ENCODE measurements around the gene EVI5. TPM values are rescaled to one million over a fixed set of nuclear protein-coding genes. Genes with fewer than 3 reads are reported as not detected.
"Not testable (repeated sequence)": the region's sequence is repeated elsewhere in the genome, so short reads cannot be mapped to it uniquely, and the experiment has no call there.

The EVI5 gene
- total RNA-seq, 1 donor = 58.7 TPM

DNA sequence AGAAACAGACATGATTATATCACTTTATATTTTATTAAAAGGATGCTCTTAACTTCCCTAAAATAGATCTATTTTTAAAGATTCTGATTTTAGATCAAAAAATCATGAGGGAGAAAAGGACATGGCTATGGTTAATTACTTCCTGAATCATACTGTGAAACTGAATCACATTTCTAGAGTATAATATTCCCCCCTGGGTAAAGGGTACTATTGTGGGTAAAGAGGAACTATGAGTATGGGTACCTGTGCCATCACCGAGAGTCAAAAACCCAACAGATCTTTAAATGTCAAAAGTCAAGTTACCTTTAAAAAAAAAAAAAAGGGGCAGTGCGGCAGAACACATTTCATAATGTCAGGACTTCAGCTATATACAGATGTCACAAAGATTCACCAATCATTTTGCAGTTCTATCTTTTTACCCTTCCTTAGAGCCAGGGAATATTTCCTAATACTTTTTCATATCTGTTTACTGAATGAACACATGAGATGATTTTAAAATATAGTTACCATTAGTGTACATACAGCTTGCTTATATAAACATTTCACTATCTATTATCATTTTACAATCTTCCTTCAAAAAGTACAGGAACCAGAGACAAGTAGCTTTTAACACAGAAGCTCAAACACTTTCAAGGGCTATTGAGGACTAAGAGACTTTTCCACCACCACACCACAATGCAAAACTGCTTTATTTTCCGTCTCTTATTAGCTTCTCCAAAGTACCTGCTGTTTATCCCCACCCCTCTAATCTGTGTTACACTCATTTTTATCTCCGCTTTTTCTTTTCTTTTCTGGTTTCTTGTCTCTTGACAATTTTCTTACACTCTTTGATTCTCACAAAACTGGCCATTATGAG is 45.0 kb downstream of the EVI5 start:
- H3K4me3 ChIP-seq (ENCODE audit: low read depth, low read length) = no peak overlapping the region
- peak; percentile 80 for DNase-seq (ENCODE audit: low read depth)
- TF ChIP-seq, protein P1, sequence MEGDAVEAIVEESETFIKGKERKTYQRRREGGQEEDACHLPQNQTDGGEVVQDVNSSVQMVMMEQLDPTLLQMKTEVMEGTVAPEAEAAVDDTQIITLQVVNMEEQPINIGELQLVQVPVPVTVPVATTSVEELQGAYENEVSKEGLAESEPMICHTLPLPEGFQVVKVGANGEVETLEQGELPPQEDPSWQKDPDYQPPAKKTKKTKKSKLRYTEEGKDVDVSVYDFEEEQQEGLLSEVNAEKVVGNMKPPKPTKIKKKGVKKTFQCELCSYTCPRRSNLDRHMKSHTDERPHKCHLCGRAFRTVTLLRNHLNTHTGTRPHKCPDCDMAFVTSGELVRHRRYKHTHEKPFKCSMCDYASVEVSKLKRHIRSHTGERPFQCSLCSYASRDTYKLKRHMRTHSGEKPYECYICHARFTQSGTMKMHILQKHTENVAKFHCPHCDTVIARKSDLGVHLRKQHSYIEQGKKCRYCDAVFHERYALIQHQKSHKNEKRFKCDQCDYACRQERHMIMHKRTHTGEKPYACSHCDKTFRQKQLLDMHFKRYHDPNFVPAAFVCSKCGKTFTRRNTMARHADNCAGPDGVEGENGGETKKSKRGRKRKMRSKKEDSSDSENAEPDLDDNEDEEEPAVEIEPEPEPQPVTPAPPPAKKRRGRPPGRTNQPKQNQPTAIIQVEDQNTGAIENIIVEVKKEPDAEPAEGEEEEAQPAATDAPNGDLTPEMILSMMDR (IDR thresholded peaks at IDR 0.05; ENCODE audit: insufficient read depth, low read depth, low read length) = no peak

DNA sequence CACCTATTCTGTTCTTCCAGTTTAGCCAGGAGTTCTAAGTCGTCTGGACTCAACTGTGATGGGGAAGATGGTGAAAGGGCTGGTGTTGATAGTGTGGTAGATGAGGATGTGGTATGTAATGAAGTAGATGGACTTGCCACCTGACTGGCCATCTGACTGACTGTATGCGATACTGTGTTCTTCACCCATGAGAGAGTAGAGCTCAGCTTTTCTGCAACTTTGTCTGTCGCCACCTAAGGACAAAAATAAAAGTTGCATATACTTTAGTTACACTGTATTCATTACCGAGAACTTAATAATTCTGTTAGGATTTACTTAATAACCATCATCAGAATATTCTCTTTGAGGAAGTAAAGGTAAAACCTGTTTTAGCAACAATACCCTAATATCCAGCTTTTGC is 48.5 kb downstream of the EVI5 start:
- H3K4me3 ChIP-seq (ENCODE audit: low read depth, low read length) = no peak overlapping the region
- no peak for DNase-seq (ENCODE audit: low read depth)
- TF ChIP-seq, protein P1 (IDR thresholded peaks at IDR 0.05; ENCODE audit: insufficient read depth, low read depth, low read length) = peak; percentile 36

DNA sequence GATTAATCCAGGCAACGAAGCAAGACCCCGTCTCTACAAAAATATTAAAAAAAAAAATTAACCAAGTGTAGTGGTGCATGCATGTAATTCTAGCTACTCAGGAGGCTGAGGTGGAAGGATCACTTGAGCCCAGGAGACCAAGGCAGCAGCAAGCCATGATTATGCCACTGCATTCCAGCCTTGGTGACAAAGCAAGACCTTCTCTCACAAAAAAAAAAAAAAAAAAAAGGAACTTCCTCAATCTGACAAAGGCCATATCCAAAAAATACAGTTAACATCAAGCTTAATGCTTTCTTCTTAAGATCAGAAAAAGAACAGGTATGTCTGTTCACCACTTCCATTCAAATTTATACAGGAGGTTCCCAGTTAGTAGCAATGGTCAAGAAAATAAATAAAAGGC is 54.4 kb downstream of the EVI5 start:
- TF ChIP-seq, protein P1 (IDR thresholded peaks at IDR 0.05; ENCODE audit: insufficient read depth, low read depth, low read length) = no peak

DNA sequence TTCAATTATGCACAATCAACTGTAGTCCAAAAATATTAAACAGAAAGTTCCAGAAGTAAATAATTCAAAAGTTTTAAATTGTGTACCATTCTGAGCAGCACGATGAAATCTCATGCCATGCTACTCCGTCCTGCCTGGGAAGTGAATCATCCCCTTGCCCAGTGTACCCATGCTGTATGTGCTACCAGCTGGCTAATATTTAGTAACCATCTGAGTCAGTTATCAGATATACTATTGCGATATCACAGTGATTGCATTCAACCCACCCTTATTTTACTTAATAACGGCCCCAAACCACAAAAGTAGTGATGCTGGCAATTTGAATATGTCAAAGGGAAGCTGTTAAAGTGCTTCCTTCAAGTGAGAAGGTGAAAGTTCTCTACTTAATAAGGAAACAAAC is 56.2 kb downstream of the EVI5 start:
- peak; percentile 65 for DNase-seq (ENCODE audit: low read depth)
- no peak overlapping the region for H3K4me3 ChIP-seq (ENCODE audit: low read depth, low read length)
- TF ChIP-seq, protein P1 (IDR thresholded peaks at IDR 0.05; ENCODE audit: insufficient read depth, low read depth, low read length) = no peak

More for the DNA sequence above, 54.4 kb downstream of the EVI5 start:
- no peak for DNase-seq (ENCODE audit: low read depth)
- H3K4me3 ChIP-seq (ENCODE audit: low read depth, low read length) = no peak overlapping the region

DNA sequence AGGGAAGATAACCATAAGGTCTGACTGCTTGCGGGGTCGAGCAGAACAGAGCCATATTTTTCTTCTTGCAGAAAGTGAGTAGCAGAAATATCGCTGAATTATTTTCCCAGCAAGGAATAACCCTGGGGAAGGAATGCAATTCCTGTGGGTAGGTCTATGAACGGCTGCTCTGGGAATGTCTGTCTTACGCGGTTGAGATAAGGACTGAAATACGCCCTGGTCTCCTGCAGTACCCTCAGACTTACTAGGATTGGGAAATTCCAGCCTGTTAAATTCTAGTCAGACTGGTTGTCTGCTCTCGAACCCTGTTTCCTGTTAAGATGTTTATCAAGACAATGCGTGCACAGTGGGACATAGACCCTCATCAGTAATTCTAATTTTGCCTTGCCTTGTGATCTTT is 61.2 kb downstream of the EVI5 start:
- not testable (repeated sequence) for H3K4me3 ChIP-seq (ENCODE audit: low read depth, low read length)
- peak; percentile 89 for DNase-seq (ENCODE audit: low read depth)

DNA sequence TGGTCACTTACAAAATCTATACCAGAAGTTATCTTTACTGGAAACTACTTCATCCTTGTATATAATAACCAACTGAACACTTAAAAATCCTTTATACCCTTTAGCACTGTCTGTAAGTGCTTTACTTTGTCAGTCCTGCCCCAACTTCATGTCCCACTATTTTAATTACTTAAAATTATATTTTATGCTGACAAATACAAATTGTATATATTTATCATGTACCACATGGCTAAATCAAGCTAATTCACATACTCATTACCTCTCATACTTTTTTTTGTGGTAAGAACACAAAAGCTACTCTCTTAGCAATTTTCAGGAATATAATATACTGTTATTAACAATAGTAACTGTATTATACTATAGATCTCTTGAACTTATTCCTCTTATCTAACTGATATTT is 63.0 kb downstream of the EVI5 start:
- TF ChIP-seq, protein P1 (IDR thresholded peaks at IDR 0.05; ENCODE audit: insufficient read depth, low read depth, low read length) = no peak
- no peak overlapping the region for H3K4me3 ChIP-seq (ENCODE audit: low read depth, low read length)
- DNase-seq (ENCODE audit: low read depth) = no peak

DNA sequence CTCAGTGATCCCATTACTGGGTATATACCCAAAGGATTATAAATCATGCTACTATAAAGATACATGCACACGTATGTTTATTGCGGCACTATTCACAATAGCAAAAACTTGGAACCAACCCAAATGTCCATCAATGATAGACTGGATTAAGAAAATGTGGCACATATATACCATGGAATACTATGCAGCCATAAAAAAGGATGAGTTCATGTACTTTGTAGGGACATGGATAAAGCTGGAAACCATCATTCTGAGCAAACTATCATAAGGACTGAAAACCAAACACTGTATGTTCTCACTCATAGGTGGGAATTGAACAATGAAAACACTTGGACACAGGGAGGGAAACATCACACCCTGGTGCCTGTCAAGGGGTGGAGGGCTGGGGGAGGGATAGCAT is 63.8 kb downstream of the EVI5 start:
- not testable (repeated sequence) for H3K4me3 ChIP-seq (ENCODE audit: low read depth, low read length); DNase-seq (ENCODE audit: low read depth)

DNA sequence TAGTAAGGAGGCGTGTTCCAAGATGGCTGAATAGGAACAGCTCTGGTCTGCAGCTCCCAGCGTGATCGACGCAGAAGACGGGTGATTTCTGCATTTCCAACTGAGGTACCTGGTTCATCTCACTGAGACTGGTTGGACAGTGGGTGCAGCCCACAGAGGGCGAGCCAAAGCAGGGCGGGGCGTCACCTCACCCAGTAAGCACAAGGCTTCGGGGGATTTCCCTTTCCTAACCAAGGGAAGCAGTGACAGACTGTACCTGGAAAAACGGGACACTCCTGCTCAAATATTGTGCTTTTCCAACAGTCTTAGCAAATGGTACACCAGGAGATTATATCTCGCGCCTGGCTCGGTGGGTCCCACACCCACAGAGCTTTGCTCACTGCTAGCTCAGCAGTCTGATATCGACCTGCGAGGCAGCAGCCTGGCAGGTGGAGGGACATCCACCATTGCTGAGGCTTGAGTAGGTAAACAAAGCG is 69.4 kb downstream of the EVI5 start:
- H3K4me3 ChIP-seq (ENCODE audit: low read depth, low read length); DNase-seq (ENCODE audit: low read depth): not testable (repeated sequence)
